NCI-H774 (cell line): ENCODE results near the gene PIMREG.

Source experiments
- DNase-seq: peaks from one replicate; lab custom pipeline; 2025; lab: John Stamatoyannopoulos, UW

PIMREG gene

GRCh38 chr17:6443692-6444570 is at the start of gene PIMREG:
Gene PIMREG (plus strand): TSS chr17:6444455. CDS start chr17:6445111, 656 bp downstream.
- peak; percentile 82 for DNase-seq

GRCh38 chr17:6398955-6399354 is 45.3 kb upstream of the PIMREG start:
- no peak for DNase-seq

GRCh38 chr17:6402258-6402657 is 42.0 kb upstream of the PIMREG start:
- no peak for DNase-seq

GRCh38 chr17:6408276-6408675 is 36.0 kb upstream of the PIMREG start:
- no peak for DNase-seq

GRCh38 chr17:6408735-6409134 is 35.5 kb upstream of the PIMREG start:
- DNase-seq = no peak

- DNase-seq = peak; percentile 17
Observed at GRCh38 chr17:6413065-6413464, 31.2 kb upstream of the PIMREG start.

- DNase-seq = no peak
Observed at GRCh38 chr17:6415616-6416015, 28.6 kb upstream of the PIMREG start.

GRCh38 chr17:6420173-6420641 is 24.0 kb upstream of the PIMREG start:
- no peak for DNase-seq

- DNase-seq = peak; percentile 30
Observed at GRCh38 chr17:6421700-6422604, 22.3 kb upstream of the PIMREG start.

GRCh38 chr17:6422654-6423241 is 21.5 kb upstream of the PIMREG start:
- no peak for DNase-seq

GRCh38 chr17:6423931-6424330 is 20.3 kb upstream of the PIMREG start:
- no peak for DNase-seq

- DNase-seq = no peak
Observed at GRCh38 chr17:6425407-6425806, 18.8 kb upstream of the PIMREG start.

GRCh38 chr17:6426356-6427101 is 17.7 kb upstream of the PIMREG start:
- DNase-seq = no peak

- DNase-seq = no peak
Observed at GRCh38 chr17:6427279-6427781, 16.9 kb upstream of the PIMREG start.

- no peak for DNase-seq
Observed at GRCh38 chr17:6428207-6428965, 15.9 kb upstream of the PIMREG start.

- no peak for DNase-seq
Observed at GRCh38 chr17:6429266-6429665, 15.0 kb upstream of the PIMREG start.

- DNase-seq = no peak
Observed at GRCh38 chr17:6430769-6431168, 13.5 kb upstream of the PIMREG start.

- no peak for DNase-seq
Observed at GRCh38 chr17:6435051-6435450, 9.2 kb upstream of the PIMREG start, which contains the start of gene AIPL1. Gene AIPL1 (minus strand): TSS chr17:6435121. CDS start chr17:6435104, 17 bp downstream.

- no peak for DNase-seq
Observed at GRCh38 chr17:6435968-6436367, 8.3 kb upstream of the PIMREG start.

GRCh38 chr17:6437466-6437865 is 6.8 kb upstream of the PIMREG start:
- DNase-seq = no peak
